Left kidney (tissue), 2 donors: ENCODE measurements around the gene KCNC1. TPM values are rescaled to one million over a fixed set of nuclear protein-coding genes. Genes with fewer than 3 reads are reported as not detected.

Source experiments
- DNase-seq: peaks from one replicate; pipeline ENCODE4 v3.0.0-alpha.2; 2013
- polyA plus RNA-seq: library from polyadenylated mRNA; unstranded; fragments of 120-200 nt; gene quantifications from one replicate; pipeline ENCODE4 v1.2.1, GENCODE V29; 2013; ENCODE audit not compliant: insufficient read length

The KCNC1 gene
- polyA plus RNA-seq, 1 donor = 1.5 TPM

DNA sequence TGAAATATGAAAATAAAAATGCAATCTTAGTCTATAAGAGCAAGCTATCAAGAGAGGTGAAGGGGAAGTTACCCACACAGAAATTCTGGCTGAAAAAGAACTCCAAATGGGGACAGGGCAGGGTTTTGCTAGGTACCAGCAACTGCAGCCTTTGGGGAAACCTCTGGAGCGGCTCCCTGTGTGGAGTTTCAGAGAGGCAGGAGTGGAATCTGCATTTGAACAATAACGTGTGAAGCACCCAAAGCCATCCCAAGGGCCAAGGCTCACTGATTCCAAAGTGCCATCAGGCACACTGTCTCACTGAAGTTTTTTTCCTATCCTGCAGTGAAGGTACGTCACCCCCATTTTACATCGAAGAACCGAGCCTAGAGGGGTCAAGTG is 87.8 kb downstream of the KCNC1 start:
- DNase-seq = no peak

DNA sequence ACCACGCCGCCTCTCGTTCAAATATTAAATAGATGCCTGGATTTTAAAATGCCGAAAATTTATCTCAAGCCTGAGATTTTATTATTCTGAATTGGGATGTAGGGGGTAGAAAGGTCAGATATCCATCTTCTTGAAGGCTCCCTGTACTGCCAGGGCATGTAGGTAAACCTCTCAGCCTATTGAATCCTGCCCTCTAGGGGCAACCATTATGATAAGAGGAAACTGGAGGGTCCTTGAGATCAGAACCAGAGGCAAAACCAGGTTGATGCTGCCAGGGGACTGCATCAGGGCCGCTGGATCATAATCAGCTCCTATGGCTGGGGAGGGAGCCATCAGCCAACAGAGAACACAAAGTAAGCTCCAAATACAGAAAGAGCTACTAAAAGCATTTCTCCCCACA is 92.4 kb downstream of the KCNC1 start:
- DNase-seq = no peak

DNA sequence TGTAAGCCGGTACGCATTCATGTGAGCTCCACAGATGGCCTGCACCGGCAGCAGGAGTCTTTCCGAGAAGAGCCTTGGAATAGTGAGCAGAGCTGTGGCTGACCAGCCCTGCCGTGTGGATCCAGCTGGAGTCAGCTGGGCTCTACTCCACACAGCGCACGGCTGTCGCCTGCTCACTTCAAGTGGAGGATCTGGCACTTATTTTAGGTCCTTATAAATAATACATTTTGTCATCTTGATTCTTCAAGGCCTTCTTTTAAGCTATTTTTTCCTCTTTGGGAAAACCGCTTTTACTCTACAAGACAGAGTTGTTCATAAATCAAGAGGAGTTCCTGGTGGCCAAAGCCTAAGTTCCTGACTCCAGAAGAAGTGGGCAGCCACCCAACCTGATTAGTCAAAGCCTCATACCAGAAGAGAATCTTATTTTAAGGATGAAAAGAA is 93.8 kb downstream of the KCNC1 start:
- peak; percentile 59 for DNase-seq

DNA sequence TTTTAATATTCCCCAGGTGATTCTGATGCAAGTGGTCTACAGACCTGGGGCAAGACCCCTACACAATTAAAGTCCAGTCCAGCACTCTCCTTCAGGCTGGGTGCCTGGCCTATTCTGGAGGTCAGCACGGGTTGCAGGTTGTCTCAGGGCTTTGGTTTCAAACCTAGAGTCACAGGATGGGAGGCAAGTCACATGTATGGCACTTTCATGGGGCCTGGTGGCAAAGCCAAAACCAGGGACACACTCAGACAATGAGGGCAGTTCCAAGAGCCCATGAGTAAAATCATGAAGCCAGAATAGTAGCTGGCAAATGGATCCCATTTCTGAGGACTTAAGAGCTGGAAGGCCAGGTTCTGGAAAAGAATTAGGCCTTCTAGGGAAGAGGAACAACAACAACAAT is 96.6 kb downstream of the KCNC1 start:
- no peak for DNase-seq

DNA sequence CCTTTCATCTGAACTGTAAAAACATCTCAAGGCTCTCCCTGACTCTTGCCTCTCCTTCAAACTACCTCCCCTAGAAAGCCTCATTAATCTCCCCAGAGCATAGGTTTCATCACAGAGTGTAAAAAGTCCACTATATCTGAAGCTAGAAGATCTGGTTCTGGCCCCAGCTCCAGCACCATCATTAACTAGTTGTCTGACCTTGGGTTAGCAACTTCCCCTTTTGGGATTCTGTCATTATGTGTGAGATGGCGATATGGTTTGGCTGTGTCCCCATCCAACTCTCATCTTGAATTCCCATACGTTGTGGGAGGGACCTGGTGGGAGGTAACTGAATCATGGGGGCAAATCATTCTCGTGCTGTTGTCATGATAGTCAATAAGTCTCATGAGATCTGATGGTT is 97.3 kb downstream of the KCNC1 start:
- no peak for DNase-seq

Other genes with a start within 250 kb of the KCNC1 start
- 81.8 TPM for gene USH1C, start 190.4 kb upstream of the KCNC1 start, polyA plus RNA-seq
- 0.83 TPM for gene OTOG, start 187.5 kb upstream of the KCNC1 start, polyA plus RNA-seq
- gene MYOD1, start 15.2 kb upstream of the KCNC1 start, polyA plus RNA-seq = not detected